Endothelial cell of umbilical vein (primary cell): ENCODE results near the gene TDRD9. TPM values are rescaled to one million over a fixed set of nuclear protein-coding genes. Genes with fewer than 3 reads are reported as not detected.

Source experiments
- BruUV-seq: library from RNA; stranded (reverse); fragments of 400-500 nt; replicated peaks from 2 replicates; lab custom pipeline; 2021; lab: Mats Ljungman, UMichigan
- CTCF ChIA-PET: fragments of 300-600, 350-600 bp; sonication (Branson Sonifier 250); formaldehyde crosslinking; loops from one replicate; lab custom pipeline; 2021; ENCODE audit warnings: antibody characterized with exemption, inconsistent platforms; lab: Charles Lee
- POLR2A ChIA-PET: fragments of 300-600, 350-600 bp; sonication (Branson Sonifier 250); formaldehyde crosslinking; loops from one replicate; lab custom pipeline; 2021; ENCODE audit warnings: antibody characterized with exemption, inconsistent platforms; lab: Charles Lee
- DNase-seq: peaks from one replicate; pipeline ENCODE4 v3.0.0-alpha.2; 2011; ENCODE audit warnings: low read depth, low spot score
- FAIRE-seq: peaks from 2 replicates; lab custom pipeline; 2011; peaks lifted over from hg19 to GRCh38; lab: Jason Lieb, UNC
- H2AFZ ChIP-seq: 2 replicates; pipeline ENCODE4 v1.6.0; 2012; ENCODE audit warnings: low read depth, low read length, control low read depth, inconsistent platforms
- H3K27ac ChIP-seq: 2 replicates; pipeline ENCODE4 v1.5.1; 2011; ENCODE audit warnings: low read depth, mild to moderate bottlenecking, control low read depth, low read length, moderate library complexity; ENCODE audit not compliant: insufficient read depth
- H3K27me3 ChIP-seq, 2 experiments: 2 replicates each; pipeline versions ENCODE4 v1.6.0 to v1.6.1; 2011; ENCODE audit warnings: low read length in 2 of 2, mixed read lengths in 1 of 2; ENCODE audit not compliant: control insufficient read depth in 2 of 2, insufficient read depth in 2 of 2
- H3K36me3 ChIP-seq, 2 experiments: 2 replicates in 1 of 2; 3 replicates in 1 of 2; pipeline ENCODE4 v1.5.1; 2011; ENCODE audit warnings: low read length in 2 of 2, mild to moderate bottlenecking in 1 of 2, moderate library complexity in 1 of 2; ENCODE audit not compliant: control insufficient read depth in 2 of 2, insufficient read depth in 2 of 2; ENCODE audit errors: extremely low read depth in 1 of 2
- H3K4me1 ChIP-seq: 3 replicates; pipeline ENCODE4 v1.5.1; 2011; ENCODE audit warnings: mild to moderate bottlenecking, low read length; ENCODE audit not compliant: control insufficient read depth, insufficient read depth; ENCODE audit errors: extremely low read depth
- H3K4me2 ChIP-seq: 2 replicates; pipeline ENCODE4 v1.6.1; 2011; ENCODE audit warnings: low read length, control low read depth, mixed read lengths; ENCODE audit not compliant: insufficient read depth
- H3K4me3 ChIP-seq, 3 experiments: fragments of 200-600 bp in 1 of 3; sonication (generic), shearing (Covaris generic) in 1 of 3; replicated peaks in 1 of 3; 2 replicates each; pipeline ENCODE4 v1.5.1; 2011 to 2016; ENCODE audit warnings: control low read depth in 3 of 3, low read length in 3 of 3, mild to moderate bottlenecking in 2 of 3, inconsistent platforms in 1 of 3, low read depth in 1 of 3, moderate library complexity in 1 of 3; ENCODE audit not compliant: insufficient read depth in 1 of 3
- H3K79me2 ChIP-seq: 2 replicates; pipeline ENCODE4 v1.6.0; 2012; ENCODE audit warnings: low read length, inconsistent platforms; ENCODE audit not compliant: control insufficient read depth, insufficient read depth
- H3K9ac ChIP-seq: replicated peaks from 2 replicates; pipeline ENCODE3; 2011; ENCODE audit warnings: low read length, control low read depth; ENCODE audit not compliant: insufficient read depth; ENCODE audit errors: extremely low read depth
- H3K9me1 ChIP-seq: replicated peaks from 3 replicates; pipeline ENCODE4 v1.6.0; 2011; ENCODE audit warnings: mild to moderate bottlenecking, low read length; ENCODE audit not compliant: control insufficient read depth, insufficient read depth; ENCODE audit errors: extremely low read depth
- H3K9me3 ChIP-seq: replicated peaks from 2 replicates; pipeline ENCODE4 v1.5.1; 2012; ENCODE audit warnings: low read length, inconsistent platforms; ENCODE audit not compliant: control insufficient read depth, insufficient read depth
- H4K20me1 ChIP-seq: replicated peaks from 2 replicates; pipeline ENCODE3; 2011; ENCODE audit warnings: mild to moderate bottlenecking, low read length; ENCODE audit not compliant: control insufficient read depth, insufficient read depth; ENCODE audit errors: extremely low read depth
- CTCF ChIP-seq, 2 donors: IDR thresholded peaks; 1 replicate in 1 of 2; 2 replicates in 1 of 2; pipeline ENCODE4 v1.5.1; 2011; ENCODE audit warnings: low read length in 2 of 2, mild to moderate bottlenecking in 2 of 2, moderate library complexity in 2 of 2, control low read depth in 1 of 2, inconsistent platforms in 1 of 2, low read depth in 1 of 2; ENCODE audit not compliant: insufficient read depth in 1 of 2; ENCODE audit errors: extremely low read depth in 1 of 2
- EZH2 ChIP-seq: IDR thresholded peaks from 2 replicates; pipeline ENCODE4 v1.6.1; 2012; ENCODE audit warnings: borderline replicate concordance, low read depth, mild to moderate bottlenecking, moderate library complexity, low read length, inconsistent platforms; ENCODE audit not compliant: severe bottlenecking
- GATA2 ChIP-seq: IDR thresholded peaks from 2 replicates; pipeline ENCODE4 v1.7.0; 2011; ENCODE audit warnings: low read depth, mild to moderate bottlenecking, moderate library complexity, mixed read lengths, low read length; ENCODE audit not compliant: insufficient read length, insufficient read depth
- POLR2A ChIP-seq: IDR thresholded peaks from 2 replicates; pipeline ENCODE4 v1.6.1; 2012; ENCODE audit warnings: low read depth, mild to moderate bottlenecking, control low read depth, low read length
- dilution Hi-C: fragments of 300-500 bp; cut with MboI; formaldehyde crosslinking; loops from one replicate; pipeline ENCODE4 v1.15.0; 2019; ENCODE audit warnings: low sequenced_read_pairs; ENCODE audit not compliant: extremely low pct_ligation_motif_present
- intact Hi-C: fragments of 100-400 bp; cut with micrococcal nuclease; formaldehyde crosslinking; loops from one replicate; pipeline ENCODE4 v1.10.0; 2022
- polyA plus RNA-seq, 4 experiments: library from polyadenylated mRNA; depleted of rRNA in 3 of 4; stranded (reverse) in 3 of 4; unstranded in 1 of 4; fragments of >200 nt; gene quantifications; 2 replicates each; pipeline versions ENCODE4 v1.2.1 to v1.2.3, GENCODE V29; 2011 to 2012; ENCODE audit warnings: missing spikeins in 1 of 4
- total RNA-seq: library from RNA; stranded (reverse); gene quantifications from 2 replicates; pipeline ENCODE4 v1.2.3, GENCODE V29; 2021

Gene TDRD9
- total and polyA plus RNA-seq, 2 donors (not counting 3 experiments of a cell fraction or from before 2014, with no cell fraction given) = 0.52 to 1.4 TPM

GRCh38 chr14:103994535-103995184, 66.4 kb downstream of the TDRD9 start:
- no peak for TF ChIP-seq GATA2
- TF ChIP-seq CTCF (IDR thresholded peaks at IDR 0.05; ENCODE audit: extremely low read depth in 1 of 2, insufficient read depth in 1 of 2, low read depth in 1 of 2, low read length in 2 of 2) = no peak
- Histone ChIP-seq H3K27ac (no peak overlapping the region), H3K79me2 (no peaks in the 10 kb centered on the region), H3K4me2 (no peak overlapping the region), H3K36me3 (no peaks in the 10 kb centered on the region), H3K9ac (no peak overlapping the region), H3K27me3 (peaks cover 8 to 10% of the 10 kb centered on the region in 2 experiments), H3K9me3 (no peaks in the 10 kb centered on the region), H3K4me3 (no peak overlapping the region), H2AFZ (no peak overlapping the region), H3K9me1 (no peaks in the 10 kb centered on the region), H4K20me1 (no peaks in the 10 kb centered on the region), H3K4me1 (no peaks in the 10 kb centered on the region)
- ChIA-PET POLR2A (interaction anchor here (0.7 kb wide), 1 partner anchor 276 kb away, joined by 3 read pairs; no protein-coding TSS in a partner anchor), CTCF (interaction anchor here (1.0 to 2.4 kb wide), 4 partner anchors 11 to 94 kb away, joined by 3 to 10 read pairs (median 4); no protein-coding TSS in a partner anchor)
- intact Hi-C loops = no loop called here
- no peak for DNase-seq
- BruUV-seq = no TSS peak
- no peak for FAIRE-seq
- dilution Hi-C loops = no loop called here

GRCh38 chr14:103995876-103996275, 67.6 kb downstream of the TDRD9 start:
- no peaks in the 10 kb centered on the region for H3K9me3 ChIP-seq
- no TSS peak for BruUV-seq
- H3K27me3 ChIP-seq = peaks cover 8 to 10% of the 10 kb centered on the region in 2 experiments
- no peak for TF ChIP-seq EZH2
- TF ChIP-seq CTCF (IDR thresholded peaks at IDR 0.05; ENCODE audit: extremely low read depth in 1 of 2, insufficient read depth in 1 of 2, low read depth in 1 of 2, low read length in 2 of 2) = no peak
- no peak for TF ChIP-seq POLR2A
- FAIRE-seq = no peak
- ChIA-PET POLR2A (no interaction called here), CTCF (interaction anchor here (1.0 to 2.4 kb wide), 3 partner anchors 15 to 95 kb away, joined by 3 to 10 read pairs (median 3); no protein-coding TSS in a partner anchor)
- H3K27ac ChIP-seq = no peak overlapping the region
- H3K9me1 ChIP-seq = no peaks in the 10 kb centered on the region
- intact Hi-C loops (no loop called here), dilution Hi-C loops (no loop called here)
- H3K4me3 ChIP-seq = no peak overlapping the region
- H3K9ac ChIP-seq = no peak overlapping the region
- no peaks in the 10 kb centered on the region for H3K36me3 ChIP-seq
- H3K4me2 ChIP-seq = no peak overlapping the region
- H2AFZ ChIP-seq = no peak overlapping the region
- H3K79me2 ChIP-seq = no peaks in the 10 kb centered on the region
- no peaks in the 10 kb centered on the region for H4K20me1 ChIP-seq
- DNase-seq = no peak
- H3K4me1 ChIP-seq = no peaks in the 10 kb centered on the region
